ENCODE measurements around the gene HS3ST3B1.

GRCh38 chr17:14270508-14270907 lies 30.4 kb upstream of the HS3ST3B1 start:
- TF ChIP-seq CTCF (IDR thresholded peaks at IDR 0.05) (no peak), POLR2A (IDR thresholded peaks at IDR 0.05) (no peak)

Measured in breast epithelium (tissue), 3 donors.